ENCODE data around the gene CYP3A4. TPM values are rescaled to one million over a fixed set of nuclear protein-coding genes. Genes with fewer than 3 reads are reported as not detected.
"Not testable (repeated sequence)": the region's sequence is repeated elsewhere in the genome, so short reads cannot be mapped to it uniquely, and the experiment has no call there.

The CYP3A4 gene
- total RNA-seq, 3 donors from 2014 or later (not counting 1 experiment from before 2014, with no cell fraction given): not detected

DNA sequence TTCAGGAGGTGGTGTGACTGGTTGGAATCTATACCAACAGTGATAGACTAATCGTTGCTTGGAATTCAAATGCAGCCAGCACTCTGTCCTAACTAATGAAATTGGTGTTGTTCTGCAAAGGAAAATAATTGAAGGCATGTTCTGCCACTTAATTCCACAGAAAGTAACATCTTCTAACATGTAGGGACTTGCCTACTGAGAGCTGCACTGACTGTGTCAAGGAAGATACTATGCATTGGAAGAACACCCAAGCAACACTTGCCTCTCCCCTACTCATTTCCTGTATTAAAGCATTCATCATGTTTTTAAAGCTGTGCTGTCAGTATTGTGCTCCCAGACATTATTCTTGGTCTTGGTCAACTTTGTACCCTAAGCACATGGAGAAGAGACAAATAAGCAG is 46.3 kb downstream of the CYP3A4 start:
- Histone ChIP-seq H3K36me3 (ENCODE audit: control insufficient read depth, insufficient read depth, low read length) (no peaks in the 10 kb centered on the region), H3K27ac (ENCODE audit: low read length) (no peak overlapping the region), H3K4me1 (ENCODE audit: control insufficient read depth, insufficient read depth, low read length) (no peaks in the 10 kb centered on the region), H3K27me3 (ENCODE audit: control insufficient read depth, insufficient read depth, low read length) (no peaks in the 10 kb centered on the region), H3K9me3 (ENCODE audit: control insufficient read depth, insufficient read depth, low read length) (no peaks in the 10 kb centered on the region), H3K4me3 (ENCODE audit: low read length) (no peak overlapping the region)
- WGBS (ENCODE audit: insufficient coverage): 80% methylated on average over 1 of the region's 1 CpG
- DNase-seq (no peak), ATAC-seq (no peak)
- Mint-ChIP-seq H3K4me3 (no peak overlapping the region), H3K36me3 (no peaks in the 10 kb centered on the region), H3K9me3 (no peaks in the 10 kb centered on the region), H3K4me1 (peaks cover 0 to 5% of the 10 kb centered on the region in 2 donors), H3K27me3 (ENCODE audit: low read depth in 2 of 2) (no peaks in the 10 kb centered on the region), H3K27ac (no peak overlapping the region)
- TF ChIP-seq, protein P1, sequence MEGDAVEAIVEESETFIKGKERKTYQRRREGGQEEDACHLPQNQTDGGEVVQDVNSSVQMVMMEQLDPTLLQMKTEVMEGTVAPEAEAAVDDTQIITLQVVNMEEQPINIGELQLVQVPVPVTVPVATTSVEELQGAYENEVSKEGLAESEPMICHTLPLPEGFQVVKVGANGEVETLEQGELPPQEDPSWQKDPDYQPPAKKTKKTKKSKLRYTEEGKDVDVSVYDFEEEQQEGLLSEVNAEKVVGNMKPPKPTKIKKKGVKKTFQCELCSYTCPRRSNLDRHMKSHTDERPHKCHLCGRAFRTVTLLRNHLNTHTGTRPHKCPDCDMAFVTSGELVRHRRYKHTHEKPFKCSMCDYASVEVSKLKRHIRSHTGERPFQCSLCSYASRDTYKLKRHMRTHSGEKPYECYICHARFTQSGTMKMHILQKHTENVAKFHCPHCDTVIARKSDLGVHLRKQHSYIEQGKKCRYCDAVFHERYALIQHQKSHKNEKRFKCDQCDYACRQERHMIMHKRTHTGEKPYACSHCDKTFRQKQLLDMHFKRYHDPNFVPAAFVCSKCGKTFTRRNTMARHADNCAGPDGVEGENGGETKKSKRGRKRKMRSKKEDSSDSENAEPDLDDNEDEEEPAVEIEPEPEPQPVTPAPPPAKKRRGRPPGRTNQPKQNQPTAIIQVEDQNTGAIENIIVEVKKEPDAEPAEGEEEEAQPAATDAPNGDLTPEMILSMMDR (IDR thresholded peaks at IDR 0.05): no peak
- intact Hi-C loops (cut with micrococcal nuclease): no loop called here

- ATAC-seq; H3K36me3 Mint-ChIP-seq; H3K36me3 ChIP-seq (ENCODE audit: control insufficient read depth, insufficient read depth, low read length); intact Hi-C loops (cut with micrococcal nuclease); H3K4me1 ChIP-seq (ENCODE audit: control insufficient read depth, insufficient read depth, low read length); H3K27me3 ChIP-seq (ENCODE audit: control insufficient read depth, insufficient read depth, low read length); H3K27me3 Mint-ChIP-seq (ENCODE audit: low read depth in 2 of 2); H3K4me1 Mint-ChIP-seq; H3K27ac ChIP-seq (ENCODE audit: low read length); DNase-seq; H3K9me3 Mint-ChIP-seq; H3K9me3 ChIP-seq (ENCODE audit: control insufficient read depth, insufficient read depth, low read length); H3K27ac Mint-ChIP-seq; H3K4me3 Mint-ChIP-seq; H3K4me3 ChIP-seq (ENCODE audit: low read length): not testable (repeated sequence)
- 97% methylated on average over 4 of the region's 4 CpGs for WGBS (ENCODE audit: insufficient coverage)
Observed at GRCh38 chr7:99736667-99737066, 47.3 kb downstream of the CYP3A4 start.

GRCh38 chr7:99734987-99735386 is 49.0 kb downstream of the CYP3A4 start, which contains the start of gene CYP3A7:
Gene CYP3A7 (minus strand): TSS chr7:99735196. CDS start chr7:99735093, 103 bp downstream.
- TF ChIP-seq, protein P1 (IDR thresholded peaks at IDR 0.05): no peak

GRCh38 chr7:99733448-99733847 is 50.5 kb downstream of the CYP3A4 start:
- Histone ChIP-seq H3K27ac (ENCODE audit: low read length) (no peak overlapping the region), H3K36me3 (ENCODE audit: control insufficient read depth, insufficient read depth, low read length) (no peaks in the 10 kb centered on the region), H3K27me3 (ENCODE audit: control insufficient read depth, insufficient read depth, low read length) (no peaks in the 10 kb centered on the region), H3K4me3 (ENCODE audit: low read length) (no peak overlapping the region), H3K4me1 (ENCODE audit: control insufficient read depth, insufficient read depth, low read length) (no peaks in the 10 kb centered on the region), H3K9me3 (ENCODE audit: control insufficient read depth, insufficient read depth, low read length) (no peaks in the 10 kb centered on the region)
- DNase-seq: peak in 1 of 2 donors; percentile 32
- intact Hi-C loops (cut with micrococcal nuclease): no loop called here
- Mint-ChIP-seq H3K27ac (no peak overlapping the region), H3K27me3 (ENCODE audit: low read depth in 2 of 2) (no peaks in the 10 kb centered on the region), H3K4me3 (no peak overlapping the region), H3K36me3 (no peaks in the 10 kb centered on the region), H3K9me3 (no peaks in the 10 kb centered on the region), H3K4me1 (no peaks in the 10 kb centered on the region)
- TF ChIP-seq, protein P1 (IDR thresholded peaks at IDR 0.05): peak; percentile 42
- ATAC-seq: no peak
- WGBS (ENCODE audit: insufficient coverage): 97% methylated on average over 2 of the region's 2 CpGs

More at GRCh38 chr7:99734987-99735386, 49.0 kb downstream of the CYP3A4 start, which contains the start of gene CYP3A7:
- no peaks in the 10 kb centered on the region for H3K27me3 ChIP-seq (ENCODE audit: control insufficient read depth, insufficient read depth, low read length)
- H3K36me3 ChIP-seq (ENCODE audit: control insufficient read depth, insufficient read depth, low read length): no peaks in the 10 kb centered on the region
- no peak for ATAC-seq
- H3K27me3 Mint-ChIP-seq (ENCODE audit: low read depth in 2 of 2): no peaks in the 10 kb centered on the region
- no peak within 1 kb of the TSS for H3K4me3 Mint-ChIP-seq
- no peak within 1 kb of the TSS for H3K27ac ChIP-seq (ENCODE audit: low read length)
- no peaks in the 10 kb centered on the region for H3K4me1 Mint-ChIP-seq
- no peak within 1 kb of the TSS for H3K4me3 ChIP-seq (ENCODE audit: low read length)
- no peaks in the 10 kb centered on the region for H3K36me3 Mint-ChIP-seq
- whole genome bisulfite sequencing (ENCODE audit: insufficient coverage): 96% methylated on average over 5 of the region's 5 CpGs
- no peaks in the 10 kb centered on the region for H3K4me1 ChIP-seq (ENCODE audit: control insufficient read depth, insufficient read depth, low read length)
- intact Hi-C loops (cut with micrococcal nuclease): no loop called here
- no peaks in the 10 kb centered on the region for H3K9me3 Mint-ChIP-seq
- no peak within 1 kb of the TSS for H3K27ac Mint-ChIP-seq
- no peak for DNase-seq
- no peaks in the 10 kb centered on the region for H3K9me3 ChIP-seq (ENCODE audit: control insufficient read depth, insufficient read depth, low read length)

Measured in natural killer cell (primary cell).